Keratinocyte (primary cell): Measurements from ENCODE around the gene GAB2.

ENCODE experiments used
- CTCF ChIP-seq, 3 experiments: IDR thresholded peaks in 1 of 3; conservative IDR thresholded peaks in 1 of 3; optimal IDR thresholded peaks in 1 of 3; 2 replicates in 2 of 3; 3 replicates in 1 of 3; pipeline versions ENCODE3 to v1.5.1; 2011; ENCODE audit warnings: low read length in 3 of 3, mild to moderate bottlenecking in 3 of 3, moderate library complexity in 2 of 3, control low read depth in 1 of 3, inconsistent platforms in 1 of 3; ENCODE audit not compliant: insufficient read depth in 2 of 3; ENCODE audit errors: extremely low read depth in 1 of 3
- EZH2 ChIP-seq: IDR thresholded peaks from one replicate; pipeline ENCODE4 v1.6.1; 2012; ENCODE audit warnings: inconsistent platforms, mild to moderate bottlenecking, low read length, moderate library complexity

DNA sequence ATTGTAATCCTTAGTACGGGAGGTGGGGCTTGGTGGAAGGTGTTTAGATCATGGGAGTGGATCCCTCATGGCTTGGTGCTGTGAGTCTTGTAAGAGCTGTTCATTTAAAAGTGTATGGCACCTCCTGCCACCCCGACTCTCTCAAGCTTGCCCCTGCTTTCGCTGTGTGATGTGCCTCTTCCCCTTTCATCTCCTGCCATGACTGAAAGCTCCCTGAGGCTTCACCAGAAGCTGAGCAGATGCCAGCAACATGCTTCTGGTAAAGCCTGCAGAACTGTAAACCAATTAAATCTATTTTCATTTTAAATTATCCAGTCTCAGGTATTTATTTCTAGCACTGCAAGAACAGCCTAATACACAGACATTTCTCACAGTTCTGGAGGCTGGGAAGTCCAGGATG is 40.8 kb downstream of the GAB2 start:
- TF ChIP-seq CTCF (optimal IDR thresholded peaks at IDR 0.05 in 1 of 3, IDR thresholded peaks at IDR 0.05 in 1 of 3, conservative IDR thresholded peaks at IDR 0.05 in 1 of 3; ENCODE audit: extremely low read depth in 1 of 3, insufficient read depth in 2 of 3, low read length in 3 of 3) (no peak), EZH2 (no peak)
